Measurements from ENCODE around the gene PLK1.

DNA sequence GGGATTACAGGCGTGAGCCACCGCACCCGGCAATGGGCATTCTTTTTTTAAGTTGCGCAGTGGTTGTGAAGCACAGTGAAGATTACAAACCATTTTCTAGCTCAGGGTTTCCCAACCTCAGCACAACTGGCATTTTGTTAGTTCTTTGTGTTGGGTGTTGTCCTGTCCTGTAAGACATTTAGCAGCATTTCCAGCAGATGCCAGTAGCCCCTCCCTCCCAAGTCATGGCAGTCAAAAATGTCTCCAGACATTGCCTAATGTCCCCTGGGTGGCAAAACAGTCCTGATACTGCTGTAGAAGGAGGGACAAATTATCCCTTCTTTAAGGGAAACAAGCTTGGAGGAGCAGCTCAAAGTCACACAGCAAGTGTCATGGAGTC is 15.6 kb downstream of the PLK1 start:
- no peak for TF ChIP-seq CREB1 (CRISPR knock-in tag; IDR thresholded peaks at IDR 0.05; ENCODE audit: low read depth)
- TF ChIP-seq CTCF (conservative IDR thresholded peaks at IDR 0.05; ENCODE audit: low read depth in 2 of 2) = no peak
- TF ChIP-seq EZH2 (IDR thresholded peaks at IDR 0.05; ENCODE audit: low read depth, unreplicated experiment) = no peak
- no peak for TF ChIP-seq ZNF331 (CRISPR knock-in tag; IDR thresholded peaks at IDR 0.05; ENCODE audit: low read depth)
- no peak for TF ChIP-seq POLR2AphosphoS5 (IDR thresholded peaks at IDR 0.05; ENCODE audit: low read depth)
- no peak for TF ChIP-seq NANOG (IDR thresholded peaks at IDR 0.05; ENCODE audit: borderline replicate concordance)
